HG03196 (cell line): ENCODE measurements around the gene UGT1A7.

ENCODE experiments used
- ATAC-seq: cut with Tn5 transposase; IDR thresholded peaks from one replicate; pipeline ENCODE4 v1.9.1; 2021; ENCODE audit not compliant: unreplicated experiment

The UGT1A7 gene

DNA sequence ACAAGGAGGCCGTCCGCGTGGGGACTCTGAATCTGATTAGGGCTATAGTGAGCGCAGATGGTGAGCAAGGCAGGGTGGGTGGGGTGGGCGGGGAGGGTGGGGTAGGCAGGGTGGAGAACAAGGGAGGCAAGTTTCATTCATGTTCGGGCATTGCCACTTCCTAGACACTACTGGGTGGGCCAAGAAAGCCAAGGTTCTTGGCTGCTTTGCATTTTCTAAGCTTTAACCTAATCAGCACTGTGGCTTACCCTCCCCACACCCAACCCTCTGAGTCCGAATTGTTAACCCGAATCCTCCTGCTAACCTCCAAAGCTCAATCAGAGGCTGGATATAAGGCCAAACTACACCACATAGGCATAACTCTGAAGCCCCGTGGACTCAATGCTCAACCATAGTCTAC lies 114.6 kb downstream of the UGT1A7 start:
- ATAC-seq, result no peak

DNA sequence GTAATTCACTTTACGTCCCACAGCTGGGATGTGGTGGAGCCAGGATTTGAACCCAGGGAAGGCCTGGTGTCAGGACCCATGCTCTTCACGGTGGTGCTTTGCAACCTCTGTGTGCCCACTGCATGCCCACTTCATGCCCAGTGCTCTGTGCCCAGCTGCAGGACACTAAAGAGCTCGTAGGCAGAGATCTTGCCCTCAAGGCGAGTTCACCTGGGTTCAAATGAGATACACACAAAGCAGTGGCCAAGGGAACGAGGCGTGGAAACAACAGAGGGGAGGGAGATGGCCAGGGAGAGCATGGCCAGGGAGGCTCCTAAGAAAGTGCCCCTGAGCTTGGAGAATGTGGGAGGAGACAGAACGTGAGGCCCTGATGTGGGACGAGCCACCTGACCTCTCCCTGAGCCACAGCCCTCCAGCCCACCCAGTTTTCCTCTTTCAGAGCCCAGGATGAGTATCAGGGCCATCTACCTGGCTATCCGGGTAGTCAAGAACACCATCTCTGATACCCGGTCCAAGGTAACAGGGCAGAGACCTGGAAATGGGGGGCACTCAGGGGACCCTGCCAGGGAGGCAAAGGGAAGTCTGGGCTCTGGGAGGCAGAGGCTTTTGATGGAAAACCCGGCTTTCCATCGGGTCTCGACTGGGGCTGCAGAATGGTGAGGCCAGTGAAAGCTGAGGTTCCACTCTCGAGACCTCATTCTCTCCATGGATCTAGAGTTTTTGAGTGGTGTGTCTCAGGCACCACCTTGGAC lies 116.8 kb downstream of the UGT1A7 start:
- no peak for ATAC-seq

DNA sequence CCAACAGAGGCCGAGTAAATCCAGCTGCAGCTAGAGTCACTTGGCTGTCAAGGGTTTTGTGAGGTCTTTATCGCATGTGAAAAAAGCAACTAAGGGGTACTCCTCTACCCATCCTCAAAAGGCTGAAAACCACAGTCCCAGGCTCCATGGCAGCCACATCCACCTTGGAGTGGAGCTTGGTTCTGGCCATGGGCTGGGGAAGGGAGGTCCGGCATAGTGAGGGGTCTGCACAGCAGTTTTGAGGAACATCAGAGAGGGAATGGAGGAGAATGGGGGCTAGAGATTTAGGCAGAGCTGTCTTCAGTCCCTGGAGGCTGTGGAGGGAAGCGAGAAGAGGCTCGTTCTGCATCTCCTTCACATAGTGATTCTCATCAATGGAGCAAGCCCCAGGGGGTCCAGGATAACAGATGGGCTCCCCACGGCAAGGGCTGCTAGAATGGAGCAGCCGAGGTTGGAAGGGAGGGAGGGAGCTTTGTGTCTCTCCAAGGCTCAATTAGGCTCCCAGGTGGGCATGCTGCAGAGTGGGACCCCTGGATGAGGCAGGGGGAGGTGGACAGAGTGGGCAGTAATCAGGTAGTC lies 117.5 kb downstream of the UGT1A7 start:
- no peak for ATAC-seq

DNA sequence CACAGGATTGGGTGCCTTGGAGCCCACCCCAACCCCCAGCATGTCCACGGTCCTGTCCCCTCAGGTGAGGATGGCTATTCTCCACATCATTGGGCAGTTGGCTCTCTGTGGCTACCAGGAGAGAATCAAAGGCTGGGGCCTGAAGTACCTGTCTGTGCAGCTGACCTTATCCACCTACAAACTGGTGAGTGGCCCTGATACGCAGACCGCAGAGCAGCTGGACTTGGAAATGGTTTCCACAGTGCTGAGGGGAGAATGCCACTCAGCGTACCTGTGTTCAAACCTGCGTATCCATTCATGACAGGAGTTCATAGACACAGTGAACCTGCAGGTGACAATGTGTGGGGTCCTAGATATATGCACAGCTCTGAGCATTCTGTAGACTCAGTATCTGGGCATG lies 118.0 kb downstream of the UGT1A7 start:
- ATAC-seq, result no peak

DNA sequence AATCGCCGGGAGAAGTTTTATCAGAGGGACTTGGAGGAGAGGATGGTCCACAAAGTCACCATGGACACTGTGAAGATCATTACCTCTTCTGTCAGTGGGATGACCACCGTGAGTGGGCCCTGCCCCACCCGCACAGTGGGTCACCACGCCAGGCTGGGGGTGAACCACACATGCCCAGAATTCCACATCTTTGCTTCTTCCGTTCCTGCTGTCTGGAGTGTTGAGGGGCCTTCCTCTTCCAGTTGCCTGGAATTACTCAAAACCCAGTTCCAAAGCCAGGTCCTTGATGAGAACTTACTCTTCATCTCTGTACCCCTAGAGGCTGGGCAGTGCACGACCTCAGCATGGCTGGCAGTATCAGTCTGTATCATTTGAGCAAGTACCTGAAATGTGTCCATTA lies 118.5 kb downstream of the UGT1A7 start:
- ATAC-seq, result no peak

DNA sequence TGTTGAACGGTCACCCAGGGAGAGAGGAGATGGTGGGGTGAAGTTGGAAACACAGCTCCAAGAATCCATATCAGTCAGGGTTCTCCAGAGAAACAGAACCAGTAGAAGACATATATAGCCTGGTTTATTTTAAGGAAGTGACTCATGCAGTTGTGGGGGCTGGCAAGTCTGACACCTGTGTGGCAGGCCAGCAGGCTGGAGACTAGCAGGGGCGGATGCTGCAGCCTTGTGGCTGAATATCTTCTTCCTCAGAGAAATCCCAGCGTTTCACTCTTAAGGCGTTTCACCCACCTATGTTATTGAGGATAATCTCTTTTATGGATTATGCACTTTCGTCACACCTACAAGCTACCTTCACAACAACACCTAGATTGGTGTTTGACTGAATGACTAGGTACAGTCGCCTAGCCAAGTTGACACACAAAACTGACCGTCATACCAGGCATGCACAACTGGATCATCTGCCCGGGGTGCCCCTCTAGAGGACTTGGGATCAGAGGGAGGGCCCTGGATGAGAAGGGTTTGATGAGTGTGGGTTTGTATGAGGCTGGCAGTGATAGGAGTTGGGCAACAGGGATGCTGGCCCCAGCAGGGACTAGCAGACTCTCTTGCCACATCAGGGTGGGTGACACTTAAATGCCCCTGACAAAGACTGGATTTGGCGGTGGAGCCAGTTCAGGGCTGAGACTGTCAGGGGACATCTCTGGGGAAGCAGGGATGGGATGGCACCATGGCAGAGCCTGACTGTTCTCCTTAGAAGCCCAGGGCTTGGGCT lies 119.8 kb downstream of the UGT1A7 start:
- no peak for ATAC-seq

DNA sequence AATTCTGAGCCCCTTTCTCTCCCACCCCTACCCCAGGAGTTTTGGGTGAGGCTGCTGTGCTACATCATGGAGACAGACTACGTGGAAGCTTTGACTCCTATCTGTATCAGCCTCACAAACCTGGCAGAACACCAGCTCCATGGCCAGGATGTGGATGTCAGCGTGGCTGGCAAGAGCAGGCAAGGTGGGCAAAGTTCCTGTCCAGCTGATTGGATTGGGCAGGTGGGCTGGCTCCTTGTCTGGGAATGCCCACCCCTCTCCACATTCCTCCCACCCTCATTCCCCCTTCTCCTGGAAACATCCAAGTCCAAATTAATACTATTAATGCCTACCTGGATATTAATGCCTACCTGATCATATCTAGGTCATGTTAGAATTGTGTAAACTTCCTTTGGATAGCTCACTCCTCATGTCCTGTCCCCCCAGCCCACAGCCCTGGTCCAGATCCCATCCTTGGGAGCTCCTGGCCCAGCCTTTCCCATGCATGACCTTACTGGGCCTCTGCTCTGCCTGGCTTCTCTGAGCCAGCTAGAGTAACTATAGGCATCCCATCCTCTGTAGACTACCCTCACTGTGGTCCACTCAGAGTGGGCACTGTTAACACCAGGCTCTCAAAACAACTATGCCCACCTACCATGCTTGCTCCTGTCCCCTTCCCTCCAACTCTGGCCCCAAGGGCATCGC lies 120.6 kb downstream of the UGT1A7 start:
- no peak for ATAC-seq

DNA sequence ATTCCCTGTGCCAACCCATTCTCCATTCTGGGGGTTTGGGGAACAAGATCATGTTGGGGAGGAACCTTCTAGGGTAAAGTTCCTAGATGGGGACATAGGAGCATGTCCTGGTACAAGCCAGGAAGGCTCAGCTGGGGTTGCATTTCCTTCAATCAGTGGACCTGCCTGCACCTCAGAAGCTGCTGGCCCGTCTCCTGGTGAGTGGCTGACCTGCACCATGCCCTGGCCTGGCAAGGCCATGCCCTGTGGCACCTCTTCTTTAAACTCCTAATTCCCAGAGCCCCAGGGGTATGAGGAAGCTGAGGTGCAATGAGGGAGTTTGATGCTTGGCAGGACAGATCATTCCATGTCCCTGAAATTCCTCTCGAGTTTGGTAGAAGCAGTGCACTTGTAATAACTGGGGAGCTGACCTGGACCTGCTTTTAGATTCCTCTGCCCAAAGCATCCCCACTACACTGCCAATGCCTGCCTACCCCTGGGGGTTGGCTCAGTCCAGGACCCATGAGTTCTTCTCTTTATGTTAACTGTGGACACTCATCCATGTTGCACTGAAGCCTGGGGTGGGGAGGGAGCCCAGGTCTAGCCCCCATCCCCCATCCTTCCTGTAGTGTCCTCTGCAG lies 121.7 kb downstream of the UGT1A7 start:
- no peak for ATAC-seq

DNA sequence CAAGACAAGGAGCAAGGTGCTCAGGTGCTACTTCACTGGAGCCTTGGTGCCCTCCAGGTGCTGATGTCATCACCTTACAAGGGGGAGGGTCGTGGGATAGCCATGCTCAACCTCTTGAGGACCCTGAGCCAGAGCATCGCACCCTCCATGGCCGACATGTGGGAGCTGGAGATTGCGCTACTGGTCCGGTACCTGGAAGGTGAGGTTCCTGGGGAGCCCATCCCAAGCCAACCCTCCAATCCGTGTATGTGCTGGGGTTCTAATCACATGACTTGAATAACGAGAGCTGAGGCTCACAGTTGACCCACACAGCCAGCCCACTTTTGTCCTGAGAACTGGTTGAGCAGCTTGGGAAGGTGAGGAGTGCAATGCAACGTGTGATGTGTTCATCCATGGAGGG lies 122.3 kb downstream of the UGT1A7 start:
- no peak for ATAC-seq

DNA sequence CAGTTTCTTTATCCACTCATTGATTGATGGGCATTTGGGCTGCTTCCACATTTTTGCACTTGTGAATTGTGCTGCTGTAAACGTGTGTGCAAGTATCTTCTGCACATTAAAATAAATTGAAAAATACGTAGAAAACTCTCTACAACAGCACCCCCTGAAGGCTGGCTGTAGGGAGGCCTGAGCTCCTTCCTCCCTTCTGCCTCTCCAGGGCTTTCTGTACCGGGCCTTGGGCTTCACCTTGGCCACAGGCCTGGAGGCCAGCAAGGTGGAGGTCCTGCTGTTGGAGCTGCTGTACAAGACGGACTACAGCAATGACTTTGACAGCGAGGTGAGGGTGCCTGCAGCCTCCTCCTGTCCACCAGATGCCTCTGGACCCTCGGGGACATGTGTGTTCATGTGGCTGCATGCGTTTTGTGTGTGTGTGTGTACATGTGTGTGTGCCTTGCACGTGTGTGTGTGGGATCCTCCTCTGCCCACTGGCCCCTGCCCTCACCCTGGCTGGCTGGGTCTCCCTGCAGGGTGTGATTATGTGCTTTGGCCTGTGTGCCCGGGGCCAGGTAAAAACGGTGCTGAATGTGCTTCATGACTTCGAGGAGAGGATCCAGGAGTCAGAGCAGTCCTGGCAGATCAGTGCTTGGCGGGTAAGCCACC lies 125.6 kb downstream of the UGT1A7 start:
- no peak for ATAC-seq

DNA sequence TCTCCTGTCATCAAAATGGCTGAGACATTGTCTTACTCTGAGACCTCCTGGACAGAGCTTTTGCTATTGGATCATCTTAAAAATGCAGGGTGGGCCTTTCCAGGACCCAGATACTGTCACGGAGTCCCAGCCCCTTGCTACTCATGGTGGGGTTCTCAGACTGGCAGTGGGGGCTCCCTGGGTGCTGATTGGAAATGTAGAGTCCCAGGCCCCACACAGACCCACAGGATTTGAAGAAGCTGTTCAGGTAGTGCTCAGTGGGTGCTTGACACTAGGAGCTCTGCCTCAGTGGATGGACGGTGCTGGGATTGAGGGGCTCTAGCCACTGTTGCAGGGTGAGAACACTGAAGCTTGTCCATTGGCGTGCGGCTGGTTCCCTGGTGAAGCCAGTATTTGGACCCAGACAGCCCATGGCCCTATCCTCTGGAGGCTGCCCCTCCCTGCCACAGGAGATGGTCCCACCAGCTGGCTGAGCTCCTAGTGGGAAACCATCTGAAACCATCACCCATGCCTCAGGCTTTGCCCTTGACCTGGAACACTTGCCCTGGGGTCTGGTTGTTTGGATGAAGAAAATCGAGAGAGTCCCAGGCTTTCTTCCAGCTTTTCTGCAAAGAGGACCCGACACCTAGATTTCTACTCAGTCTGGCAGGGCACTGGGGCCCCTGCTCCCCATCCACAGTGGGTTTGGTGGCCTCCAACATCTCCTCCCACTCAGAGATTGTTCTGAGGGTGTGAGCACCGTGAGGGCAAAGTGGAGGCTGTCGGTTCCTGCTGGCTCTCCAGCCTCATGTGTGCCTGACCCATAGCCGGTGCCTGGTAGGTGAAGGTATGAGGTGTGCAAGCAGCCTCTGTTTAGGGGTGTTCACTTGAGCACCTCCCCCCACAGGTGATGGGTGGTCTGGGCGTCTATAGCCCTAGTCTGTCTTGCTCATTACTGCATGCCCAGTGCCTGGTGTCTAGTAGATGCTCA lies 126.5 kb downstream of the UGT1A7 start:
- ATAC-seq, result no peak

DNA sequence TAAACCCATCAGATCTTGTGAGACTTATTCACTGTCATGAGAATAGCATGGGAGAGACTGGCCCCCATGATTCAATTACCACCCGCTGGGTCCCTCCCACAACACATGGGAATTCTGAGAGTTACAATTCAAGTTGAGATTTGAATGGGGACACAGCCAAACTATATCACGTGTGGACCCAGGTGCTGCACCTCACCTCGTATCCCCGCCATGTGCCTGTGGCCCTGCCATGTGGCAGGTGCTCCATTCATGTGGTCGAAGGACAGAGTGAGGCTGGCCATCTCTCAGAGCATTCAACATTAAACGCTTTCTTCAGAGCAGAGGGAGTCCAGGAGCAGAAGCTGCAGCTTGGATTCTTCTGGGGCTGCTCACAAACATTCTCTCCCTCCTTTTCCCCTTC lies 128.7 kb downstream of the UGT1A7 start:
- ATAC-seq, result no peak

DNA sequence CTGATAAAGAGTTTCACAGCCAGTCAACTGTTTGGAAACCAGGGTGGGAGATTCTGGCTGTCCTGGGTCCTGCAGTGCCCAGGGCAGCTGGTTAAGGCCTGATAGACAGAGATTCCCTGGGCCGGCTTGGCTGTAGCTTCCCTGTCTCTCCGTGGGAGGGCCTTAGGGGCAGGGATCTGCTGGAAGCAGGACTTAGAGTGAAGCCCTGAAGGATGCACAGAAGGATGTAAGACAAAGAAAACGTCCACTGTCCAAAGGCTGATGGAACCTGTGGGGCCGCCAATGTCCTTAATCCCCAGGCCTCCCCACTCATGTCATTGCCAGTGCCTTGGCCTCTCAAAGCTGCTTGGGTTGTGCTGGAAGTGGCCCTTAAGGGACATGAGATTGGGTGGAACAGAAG lies 129.4 kb downstream of the UGT1A7 start:
- ATAC-seq, result no peak

DNA sequence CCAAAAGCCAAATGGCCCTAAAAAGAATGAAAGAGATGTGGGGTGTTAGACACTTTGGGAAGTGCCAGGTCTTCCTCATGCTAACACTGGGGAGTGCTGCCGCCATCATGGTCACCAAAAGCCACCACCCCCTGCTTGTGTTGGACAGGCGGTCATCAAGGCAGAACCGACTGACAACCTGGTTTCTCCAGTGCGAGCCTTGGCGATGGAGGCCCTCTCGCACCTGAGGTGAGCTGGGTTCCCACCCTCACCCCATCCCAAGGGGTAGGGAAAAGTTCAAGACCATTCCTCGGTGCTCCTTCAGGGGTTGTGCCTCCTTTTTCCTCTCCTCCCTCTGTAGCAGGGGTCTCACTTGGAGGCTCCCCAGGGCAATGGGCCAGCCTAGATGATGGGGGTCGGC lies 130.0 kb downstream of the UGT1A7 start:
- no peak for ATAC-seq

DNA sequence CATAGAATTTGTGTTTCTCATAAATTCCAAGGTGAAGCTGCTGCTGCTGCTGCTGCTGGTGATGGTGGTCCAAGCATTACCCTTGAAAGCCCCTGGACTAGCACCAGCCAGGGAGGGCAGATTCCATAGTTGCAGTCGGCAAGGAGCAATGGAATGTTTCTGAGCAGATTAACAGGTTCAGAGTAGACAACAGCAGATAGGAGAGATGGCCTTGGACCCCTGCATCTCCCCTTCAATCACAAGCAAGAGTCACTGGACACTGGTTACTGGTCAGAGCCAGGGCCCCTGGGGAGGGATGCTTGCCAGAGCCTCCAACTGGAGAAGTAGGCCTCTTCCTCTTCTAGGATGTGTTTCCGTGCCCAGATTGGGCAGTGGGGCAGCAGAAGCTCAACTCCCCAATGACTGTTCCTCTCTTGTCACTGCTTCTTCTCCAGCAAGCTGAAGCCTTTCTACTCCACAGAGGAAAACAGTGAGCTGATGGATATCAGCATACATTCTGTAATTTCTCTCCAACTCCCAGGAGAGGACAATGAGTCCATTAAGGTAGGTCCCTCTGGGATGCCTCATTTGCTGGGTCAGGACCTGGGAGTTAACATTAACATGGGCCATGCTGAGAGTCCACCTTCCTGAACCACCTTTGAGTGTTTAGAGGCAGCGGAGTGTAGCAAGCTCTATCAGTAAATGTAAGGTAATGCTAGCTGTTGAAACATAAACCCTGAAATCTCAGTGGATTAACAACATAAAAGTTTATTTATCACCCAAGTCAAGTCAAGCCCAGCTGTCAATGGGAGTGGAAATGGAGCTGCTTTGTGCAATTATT lies 131.7 kb downstream of the UGT1A7 start:
- ATAC-seq, result no peak

DNA sequence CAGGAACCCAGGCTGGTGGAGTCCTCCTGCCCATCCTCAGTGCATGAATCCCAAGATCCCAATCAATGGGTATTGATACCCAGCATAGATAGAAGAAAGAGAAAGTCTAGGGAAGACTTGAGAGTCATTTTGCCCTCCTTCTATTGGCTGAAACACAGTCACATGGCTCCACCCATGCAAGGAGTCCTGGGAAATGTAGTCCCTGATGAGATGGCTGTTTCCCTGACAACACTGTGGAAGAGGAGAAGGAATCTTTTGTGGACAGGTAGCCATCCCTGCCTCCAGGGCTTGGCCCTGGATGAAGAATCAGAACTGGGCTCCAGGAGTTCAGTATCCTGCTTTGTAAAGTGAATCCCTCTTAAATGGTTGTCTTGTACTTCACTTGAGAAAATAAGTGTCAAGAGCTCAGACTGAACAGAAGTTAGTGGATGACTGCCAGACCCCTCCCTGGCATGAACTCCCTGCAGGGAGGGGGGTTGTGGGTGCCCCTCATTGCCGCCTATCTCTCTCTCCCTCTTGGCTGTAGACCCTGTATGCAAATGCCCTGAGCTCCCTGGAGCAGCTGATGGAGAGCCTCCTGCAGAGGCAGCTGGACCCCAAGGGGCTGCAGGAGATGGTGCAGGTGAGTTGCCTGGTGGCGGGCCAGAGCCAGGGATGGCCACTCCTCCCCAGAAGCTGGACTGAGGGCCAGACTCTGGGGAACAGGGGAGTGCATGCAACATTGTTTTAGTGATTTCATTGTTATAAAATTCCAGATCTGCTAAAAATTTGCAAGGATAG lies 132.5 kb downstream of the UGT1A7 start:
- no peak for ATAC-seq

DNA sequence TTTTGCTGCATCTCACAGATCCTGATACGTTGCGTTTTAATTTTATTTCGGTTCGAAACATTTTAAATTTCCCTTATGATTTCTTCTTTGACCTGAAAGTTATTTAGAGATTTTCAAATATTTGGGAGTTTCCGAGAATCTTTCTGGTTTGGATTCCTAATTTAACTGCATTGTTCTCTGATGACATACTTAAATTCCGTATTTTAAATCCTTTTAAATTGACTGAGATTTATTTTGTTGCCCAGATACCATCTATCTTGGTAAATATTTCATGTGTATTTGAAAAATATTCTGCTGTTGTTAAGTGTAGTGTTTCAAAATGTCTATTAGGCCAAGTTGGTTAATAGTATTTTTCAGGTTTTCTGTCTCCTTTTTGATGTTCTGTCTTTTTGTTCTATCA lies 134.2 kb downstream of the UGT1A7 start:
- no peak for ATAC-seq

DNA sequence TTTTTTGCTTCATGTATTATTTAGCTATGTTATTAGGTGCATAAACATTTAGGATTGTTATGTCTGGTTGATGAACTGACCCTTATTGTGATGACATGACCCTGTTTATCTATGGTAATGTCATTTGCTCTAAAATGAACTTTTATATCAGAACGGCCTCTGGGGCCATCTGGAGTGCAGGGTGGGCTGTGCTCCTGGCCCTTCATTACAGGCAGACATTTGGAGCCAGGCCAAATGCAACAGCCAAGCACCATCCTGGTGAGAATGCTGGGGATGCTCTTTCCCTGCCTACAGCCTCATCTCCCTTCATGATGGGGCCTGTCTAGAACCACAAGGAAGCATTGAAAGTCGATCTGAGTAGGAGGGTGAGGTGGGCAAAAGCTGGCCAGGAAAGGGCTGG lies 134.6 kb downstream of the UGT1A7 start:
- ATAC-seq, result no peak
